SK-N-SH treated with all-trans-retinoic acid at 6 μM for 48 hours (cell line): ENCODE measurements around the gene SKOR1.

ENCODE experiments used
- ATAC-seq: fragments of 200-7000 bp; cut with Tn5 transposase; 3 replicates; pipeline ENCODE4 v1.9.1; 2020; ENCODE audit warnings: mild to moderate bottlenecking, moderate library complexity
- ARNTL ChIP-seq: fragments of 450-650 bp; formaldehyde crosslinking; IDR thresholded peaks from 2 replicates; pipeline ENCODE4 v1.5.0; 2020; ENCODE audit warnings: low read depth, mild to moderate bottlenecking, moderate library complexity, borderline replicate concordance
- BACH2 ChIP-seq: fragments of 250-450 bp; sonication (Bioruptor Pico); IDR thresholded peaks from 2 replicates; pipeline ENCODE4 v1.9.0; 2021; ENCODE audit warnings: mild to moderate bottlenecking, borderline replicate concordance
- CSDC2 ChIP-seq: fragments of 250-450 bp; sonication (Bioruptor Pico); IDR thresholded peaks from 2 replicates; pipeline ENCODE4 v1.5.0; 2020; ENCODE audit warnings: mild to moderate bottlenecking, moderate library complexity
- CSRNP3 ChIP-seq: fragments of 250-450 bp; sonication (Bioruptor Pico); IDR thresholded peaks from 2 replicates; pipeline ENCODE4 v1.5.1; 2021; ENCODE audit warnings: mild to moderate bottlenecking, moderate library complexity
- ESRRG ChIP-seq: fragments of 250-450 bp; sonication (Bioruptor Pico); IDR thresholded peaks from 2 replicates; pipeline ENCODE4 v1.6.1; 2021; ENCODE audit warnings: mild to moderate bottlenecking
- ISL1 ChIP-seq: fragments of 250-450 bp; sonication (Bioruptor Pico); IDR thresholded peaks from 2 replicates; pipeline ENCODE4 v2.1.2; 2022; ENCODE audit warnings: mild to moderate bottlenecking, moderate library complexity
- OSR1 ChIP-seq: fragments of 250-450 bp; sonication (Bioruptor Pico); IDR thresholded peaks from 2 replicates; pipeline ENCODE4 v1.8.0; 2022; ENCODE audit warnings: moderate library complexity, mild to moderate bottlenecking, inconsistent platforms
- PATZ1 ChIP-seq: fragments of 250-450 bp; sonication (Bioruptor Pico); IDR thresholded peaks from 2 replicates; pipeline ENCODE4 v1.8.0; 2020; ENCODE audit warnings: mild to moderate bottlenecking, moderate library complexity, borderline replicate concordance
- PPARA ChIP-seq: fragments of 250-450 bp; sonication (Bioruptor Pico); IDR thresholded peaks from 2 replicates; pipeline ENCODE4 v1.5.0; 2020; ENCODE audit warnings: mild to moderate bottlenecking, borderline replicate concordance
- RARB ChIP-seq: fragments of 250-450 bp; sonication (Bioruptor Pico); IDR thresholded peaks from 2 replicates; pipeline ENCODE4 v1.8.0; 2021; ENCODE audit warnings: mild to moderate bottlenecking, moderate library complexity
- SNAI2 ChIP-seq: fragments of 250-450 bp; sonication (Bioruptor Pico); IDR thresholded peaks from 2 replicates; pipeline ENCODE4 v1.5.0; 2020; ENCODE audit warnings: mild to moderate bottlenecking, moderate library complexity
- TCF4 ChIP-seq: fragments of 250-450 bp; sonication (Bioruptor Pico); IDR thresholded peaks from 2 replicates; pipeline ENCODE4 v1.8.0; 2021; ENCODE audit warnings: mild to moderate bottlenecking, moderate library complexity, borderline replicate concordance
- TOX ChIP-seq: fragments of 250-450 bp; sonication (Bioruptor Pico); IDR thresholded peaks from 2 replicates; pipeline ENCODE4 v1.8.0; 2021; ENCODE audit warnings: mild to moderate bottlenecking, moderate library complexity, borderline replicate concordance
- ZC3H10 ChIP-seq: fragments of 250-450 bp; sonication (Bioruptor Pico); IDR thresholded peaks from 2 replicates; pipeline ENCODE4 v1.5.1; 2021; ENCODE audit warnings: mild to moderate bottlenecking, moderate library complexity
- ZFP3 ChIP-seq: fragments of 250-450 bp; sonication (Bioruptor Pico); IDR thresholded peaks from 2 replicates; pipeline ENCODE4 v1.5.0; 2020; ENCODE audit warnings: mild to moderate bottlenecking, moderate library complexity
- ZFP30 ChIP-seq: fragments of 450-650 bp; formaldehyde crosslinking; IDR thresholded peaks from 2 replicates; pipeline ENCODE4 v1.5.0; 2022; ENCODE audit warnings: mild to moderate bottlenecking, moderate library complexity
- ZNF565 ChIP-seq: fragments of 450-650 bp; formaldehyde crosslinking; conservative IDR thresholded peaks from 2 replicates; pipeline ENCODE4 v1.5.0; 2020; ENCODE audit warnings: low read depth, mild to moderate bottlenecking, moderate library complexity
- ZNF70 ChIP-seq: fragments of 450-650 bp; formaldehyde crosslinking; IDR thresholded peaks from 2 replicates; pipeline ENCODE4 v1.5.0; 2020; ENCODE audit warnings: mild to moderate bottlenecking, moderate library complexity
- TF ChIP-seq, protein P1 (sequence below): fragments of 250-450 bp; sonication (Bioruptor Pico); IDR thresholded peaks from 2 replicates; pipeline ENCODE4 v1.8.0; 2021; ENCODE audit warnings: low read depth, mild to moderate bottlenecking, moderate library complexity, borderline replicate concordance

SKOR1 gene

GRCh38 chr15:67829647-67830504 lies 4.6 kb downstream of the SKOR1 start:
- no peak for ATAC-seq
- TF ChIP-seq TOX (CRISPR knock-in tag) = no peak
- no peak for TF ChIP-seq CSDC2 (CRISPR knock-in tag)

DNA sequence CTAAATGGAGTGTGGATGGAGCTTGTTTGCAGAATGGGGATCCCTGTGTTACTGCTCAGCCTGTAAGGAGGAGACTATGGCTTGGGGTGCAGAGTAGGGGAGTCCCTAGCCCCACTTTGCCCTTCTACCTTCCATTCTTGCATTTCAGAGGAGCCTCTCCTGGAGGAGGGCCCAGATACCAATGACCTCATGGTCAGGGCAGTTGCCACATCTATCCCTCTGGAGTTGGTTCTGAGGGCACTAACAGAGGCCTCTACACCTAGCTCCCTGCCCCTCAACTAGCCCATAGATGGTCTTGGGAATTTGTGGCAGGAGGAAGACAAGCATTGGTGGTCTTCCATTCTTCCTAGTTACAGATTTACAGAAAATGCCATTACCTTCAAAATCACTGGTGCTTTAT lies 6.1 kb downstream of the SKOR1 start:
- ATAC-seq = no peak
- no peak for TF ChIP-seq ZFP30 (CRISPR knock-in tag)
- no peak for TF ChIP-seq ZFP3 (CRISPR knock-in tag)
- no peak for TF ChIP-seq RARB (CRISPR knock-in tag)
- no peak for TF ChIP-seq ISL1 (CRISPR knock-in tag)
- no peak for TF ChIP-seq TCF4 (CRISPR knock-in tag)
- no peak for TF ChIP-seq ARNTL (CRISPR knock-in tag)
- TF ChIP-seq, protein P1, sequence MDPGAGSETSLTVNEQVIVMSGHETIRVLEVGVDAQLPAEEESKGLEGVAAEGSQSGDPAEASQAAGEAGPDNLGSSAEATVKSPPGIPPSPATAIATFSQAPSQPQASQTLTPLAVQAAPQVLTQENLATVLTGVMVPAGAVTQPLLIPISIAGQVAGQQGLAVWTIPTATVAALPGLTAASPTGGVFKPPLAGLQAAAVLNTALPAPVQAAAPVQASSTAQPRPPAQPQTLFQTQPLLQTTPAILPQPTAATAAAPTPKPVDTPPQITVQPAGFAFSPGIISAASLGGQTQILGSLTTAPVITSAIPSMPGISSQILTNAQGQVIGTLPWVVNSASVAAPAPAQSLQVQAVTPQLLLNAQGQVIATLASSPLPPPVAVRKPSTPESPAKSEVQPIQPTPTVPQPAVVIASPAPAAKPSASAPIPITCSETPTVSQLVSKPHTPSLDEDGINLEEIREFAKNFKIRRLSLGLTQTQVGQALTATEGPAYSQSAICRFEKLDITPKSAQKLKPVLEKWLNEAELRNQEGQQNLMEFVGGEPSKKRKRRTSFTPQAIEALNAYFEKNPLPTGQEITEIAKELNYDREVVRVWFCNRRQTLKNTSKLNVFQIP = no peak
- TF ChIP-seq CSDC2 (CRISPR knock-in tag) = no peak
- TF ChIP-seq BACH2 (CRISPR knock-in tag) = no peak
- TF ChIP-seq CSRNP3 (CRISPR knock-in tag) = no peak
- TF ChIP-seq PATZ1 (CRISPR knock-in tag) = no peak
- no peak for TF ChIP-seq SNAI2 (CRISPR knock-in tag)
- no peak for TF ChIP-seq ZNF70 (CRISPR knock-in tag)
- TF ChIP-seq ZC3H10 (CRISPR knock-in tag) = no peak
- TF ChIP-seq ZNF565 (CRISPR knock-in tag) = no peak
- TF ChIP-seq ESRRG (CRISPR knock-in tag) = no peak
- no peak for TF ChIP-seq TOX (CRISPR knock-in tag)
- TF ChIP-seq, all 23 proteins: peak for 0

DNA sequence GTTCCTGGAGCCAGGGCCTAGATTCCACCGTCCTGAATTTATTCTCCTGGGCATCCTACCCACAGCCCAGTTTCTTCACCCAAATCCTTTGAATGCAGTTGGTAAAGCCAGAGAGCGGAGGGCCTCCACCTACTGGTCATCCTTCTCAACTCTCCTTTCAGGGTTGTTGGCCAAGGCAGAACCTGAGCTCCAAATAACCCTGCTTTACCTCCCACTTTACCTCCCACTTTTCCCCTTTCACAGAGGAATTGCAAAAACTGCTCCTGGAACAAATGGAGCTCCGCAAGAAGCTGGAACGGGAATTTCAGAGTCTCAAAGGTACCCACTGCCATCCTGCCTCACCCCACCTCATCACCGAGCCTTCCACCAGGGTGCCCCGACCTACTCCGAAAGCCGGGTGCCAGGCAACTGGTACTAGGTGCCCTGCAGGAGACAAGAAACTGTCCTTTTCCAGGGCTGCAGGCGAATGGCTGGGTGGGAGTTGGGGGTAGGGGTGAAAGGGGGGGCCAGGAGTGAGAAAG lies 6.8 kb downstream of the SKOR1 start:
- ATAC-seq = peak; percentile 64
- TF ChIP-seq, protein P1 = no peak
- TF ChIP-seq PPARA (CRISPR knock-in tag) = no peak
- no peak for TF ChIP-seq OSR1
- no peak for TF ChIP-seq PATZ1 (CRISPR knock-in tag)
- no peak for TF ChIP-seq ZFP3 (CRISPR knock-in tag)
